Psoas muscle (tissue), 8 donors: Measurements from ENCODE around the gene CYBC1. TPM values are rescaled to one million over a fixed set of nuclear protein-coding genes. Genes with fewer than 3 reads are reported as not detected.

Experiments
- ATAC-seq, 4 donors: fragments of 200-7000 bp; cut with Tn5 transposase; one replicate each; pipeline ENCODE4 v1.9.1; 2020; ENCODE audit warnings: moderate library complexity in 3 of 4, mild to moderate bottlenecking in 2 of 4
- DNase-seq, 2 donors: peaks; one replicate each; pipeline ENCODE4 v3.0.0-alpha.2; 2020
- H3K27ac ChIP-seq: fragments of 200-600 bp; one replicate; pipeline ENCODE4 v1.8.0; 2022
- H3K27me3 ChIP-seq, 3 donors: fragments of 200-600 bp in 1 of 3; one replicate each; pipeline versions ENCODE4 v1.6.1 to v1.8.0; 2013 to 2022; ENCODE audit warnings: low read length in 2 of 3, mild to moderate bottlenecking in 2 of 3, moderate library complexity in 1 of 3; ENCODE audit not compliant: insufficient read depth in 3 of 3
- H3K36me3 ChIP-seq, 2 donors: fragments of 200-600 bp in 1 of 2; one replicate each; pipeline versions ENCODE4 v1.6.1 to v1.8.0; 2013 to 2022; ENCODE audit warnings: low read depth in 1 of 2, mild to moderate bottlenecking in 1 of 2, moderate library complexity in 1 of 2; ENCODE audit not compliant: insufficient read depth in 1 of 2
- H3K4me1 ChIP-seq: fragments of 200-600 bp; one replicate; pipeline ENCODE4 v1.8.0; 2022
- H3K4me3 ChIP-seq: fragments of 200-600 bp; one replicate; pipeline ENCODE4 v1.8.0; 2022; ENCODE audit warnings: mild to moderate bottlenecking
- H3K9me3 ChIP-seq: fragments of 200-600 bp; one replicate; pipeline ENCODE4 v1.8.0; 2022
- CTCF ChIP-seq: fragments of 200-600 bp; IDR thresholded peaks from one replicate; pipeline ENCODE4 v1.8.0; 2022; ENCODE audit warnings: antibody characterized with exemption
- WGBS, 3 donors: extraction: QIAGEN DNeasy Blood & Tissue Kit; methylation state at CpG; one replicate each; pipeline versions ENCODE4 v1.1.6 to v1.1.7; 2013; 5-methylcytosine and 5-hydroxymethylcytosine counted together
- intact Hi-C, 2 donors: fragments of 100-400 bp; cut with DNase I; formaldehyde crosslinking; loops; one replicate each; pipeline versions ENCODE4 v1.11.0 to v1.14.2; 2022
- polyA plus RNA-seq, 3 donors: library from polyadenylated mRNA; stranded (reverse); fragments of 200-250 nt; gene quantifications; one replicate each; pipeline ENCODE4 v1.2.3, GENCODE V29; 2013
- total RNA-seq, 4 donors: library from RNA; stranded (reverse); fragmentation: NEBNext Ultra II Directional in 2 of 4; extraction: Animal tissue kit (Norgen Biotek cat#: 25700) in 2 of 4; gene quantifications; one replicate each; pipeline versions ENCODE4 v1.2.1 to v1.2.4, GENCODE V29; 2021 to 2023
- donor health status: healthy with polysubstance abuse.
- donor health status: DM: no; HTN: no; CAD: no; lungs with moderate emphysema.
- donor health status: Bipolar disorder and iron deficiency.
- donor health status: healthy.
- donor health status: DM: yes; HTN: yes; CAD: no.
- donor health status: DM: no; HTN: no; CAD: no.
- donor health status: DM: no; HTN: no; CAD: no.
- donor health status: DM: yes; HTN: yes; CAD: no.

Gene CYBC1
- total and polyA plus RNA-seq, 7 donors, result 14.4 to 31.6 (median 19.1) TPM

DNA sequence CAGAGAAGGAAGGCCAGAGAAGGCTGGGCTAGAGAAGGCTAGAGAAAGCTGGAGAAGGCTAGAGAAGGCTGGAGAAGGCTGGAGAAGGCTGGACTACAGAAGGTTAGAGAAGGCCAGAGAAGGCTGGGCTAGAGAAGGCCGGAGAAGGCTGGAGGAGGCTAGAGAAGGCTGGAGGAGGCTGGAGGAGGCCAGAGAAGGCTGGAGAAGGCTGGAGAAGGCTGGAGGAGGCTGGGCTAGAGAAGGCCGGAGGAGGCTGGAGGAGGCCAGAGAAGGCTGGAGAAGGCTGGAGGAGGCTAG lies 25.7 kb downstream of the CYBC1 start:
- Histone ChIP-seq H3K27me3 (no peaks in the 10 kb centered on the region), H3K27ac (no peak overlapping the region), H3K9me3 (peaks cover 4% of the 10 kb centered on the region), H3K4me3 (no peak overlapping the region), H3K36me3 (peaks cover 0 to 44% of the 10 kb centered on the region in 2 donors), H3K4me1 (no peaks in the 10 kb centered on the region)
- ATAC-seq (no peak), DNase-seq (no peak)
- intact Hi-C loops, result no loop called here
- WGBS, 3 donors, result 91 to 100% (median 98%) methylated on average over 2 of the region's 2 CpGs
- TF ChIP-seq CTCF, result no peak

DNA sequence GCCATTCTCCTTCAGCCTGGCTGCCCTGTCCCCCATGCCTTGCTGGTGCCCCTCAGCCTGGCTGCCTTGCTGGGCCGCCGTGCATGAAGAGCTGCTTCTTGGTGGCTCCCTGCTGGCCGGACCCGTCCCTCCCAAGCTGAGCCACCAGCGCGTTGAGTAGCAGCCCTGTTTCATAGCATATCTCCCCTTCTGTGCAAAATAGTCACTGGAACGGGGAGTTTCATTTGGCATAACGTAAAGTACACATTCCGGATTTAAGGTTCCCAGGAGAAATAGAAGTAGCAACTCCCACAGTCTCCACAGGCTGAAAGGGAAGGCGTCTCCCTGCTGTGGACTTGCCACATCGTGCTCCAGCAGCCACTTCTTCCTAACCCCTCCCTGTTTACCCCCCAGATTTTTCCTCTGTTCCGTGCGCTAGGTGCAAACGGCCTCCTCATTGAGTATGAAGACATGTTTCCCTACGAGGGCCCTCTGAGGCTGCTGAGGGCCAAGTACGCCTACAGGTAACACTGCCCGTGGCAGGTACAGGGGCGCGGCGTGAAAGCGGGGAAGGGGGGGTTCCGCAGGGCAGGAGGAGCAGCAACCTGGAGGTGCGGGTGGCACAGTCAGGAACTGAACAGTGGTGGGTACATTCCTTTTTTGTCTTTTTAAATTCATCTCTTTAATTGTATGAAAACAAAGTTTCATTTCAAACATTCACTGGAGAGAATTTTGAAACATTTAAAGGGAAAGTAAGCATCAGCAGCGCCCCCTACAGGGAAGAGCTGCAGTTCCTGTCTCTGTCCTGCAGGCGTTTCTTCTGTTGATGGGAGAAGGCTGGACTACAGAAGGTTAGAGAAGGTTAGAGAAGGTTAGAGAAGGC lies 26.3 kb downstream of the CYBC1 start:
- peak in 1 of 4 donors; percentile 36 for ATAC-seq
- peaks cover 4% of the 10 kb centered on the region for H3K9me3 ChIP-seq
- WGBS, 3 donors, result 76 to 77% (median 77%) methylated on average over 25 of the region's 25 CpGs
- peaks cover 4% of the 10 kb centered on the region for H3K4me1 ChIP-seq
- TF ChIP-seq CTCF, result peak; percentile 35
- DNase-seq, result no peak
- H3K4me3 ChIP-seq, result no peak overlapping the region
- H3K36me3 ChIP-seq, result peaks cover 0 to 41% of the 10 kb centered on the region in 2 donors
- intact Hi-C loops, result no loop called here
- no peak overlapping the region for H3K27ac ChIP-seq
- no peaks in the 10 kb centered on the region for H3K27me3 ChIP-seq

GRCh38 chr17:82419540-82419939 lies 31.0 kb downstream of the CYBC1 start:
- ATAC-seq (no peak), DNase-seq (no peak)
- Histone ChIP-seq H3K4me1 (peaks cover 15% of the 10 kb centered on the region), H3K36me3 (peaks cover 0 to 38% of the 10 kb centered on the region in 2 donors), H3K27ac (no peak overlapping the region), H3K27me3 (no peaks in the 10 kb centered on the region), H3K4me3 (peak overlapping the region; percentile 92), H3K9me3 (peaks cover 4% of the 10 kb centered on the region)
- TF ChIP-seq CTCF, result no peak
- intact Hi-C loops, result no loop called here
- 87 to 96% (median 91%) methylated on average over 2 of the region's 2 CpGs for WGBS, 3 donors

DNA sequence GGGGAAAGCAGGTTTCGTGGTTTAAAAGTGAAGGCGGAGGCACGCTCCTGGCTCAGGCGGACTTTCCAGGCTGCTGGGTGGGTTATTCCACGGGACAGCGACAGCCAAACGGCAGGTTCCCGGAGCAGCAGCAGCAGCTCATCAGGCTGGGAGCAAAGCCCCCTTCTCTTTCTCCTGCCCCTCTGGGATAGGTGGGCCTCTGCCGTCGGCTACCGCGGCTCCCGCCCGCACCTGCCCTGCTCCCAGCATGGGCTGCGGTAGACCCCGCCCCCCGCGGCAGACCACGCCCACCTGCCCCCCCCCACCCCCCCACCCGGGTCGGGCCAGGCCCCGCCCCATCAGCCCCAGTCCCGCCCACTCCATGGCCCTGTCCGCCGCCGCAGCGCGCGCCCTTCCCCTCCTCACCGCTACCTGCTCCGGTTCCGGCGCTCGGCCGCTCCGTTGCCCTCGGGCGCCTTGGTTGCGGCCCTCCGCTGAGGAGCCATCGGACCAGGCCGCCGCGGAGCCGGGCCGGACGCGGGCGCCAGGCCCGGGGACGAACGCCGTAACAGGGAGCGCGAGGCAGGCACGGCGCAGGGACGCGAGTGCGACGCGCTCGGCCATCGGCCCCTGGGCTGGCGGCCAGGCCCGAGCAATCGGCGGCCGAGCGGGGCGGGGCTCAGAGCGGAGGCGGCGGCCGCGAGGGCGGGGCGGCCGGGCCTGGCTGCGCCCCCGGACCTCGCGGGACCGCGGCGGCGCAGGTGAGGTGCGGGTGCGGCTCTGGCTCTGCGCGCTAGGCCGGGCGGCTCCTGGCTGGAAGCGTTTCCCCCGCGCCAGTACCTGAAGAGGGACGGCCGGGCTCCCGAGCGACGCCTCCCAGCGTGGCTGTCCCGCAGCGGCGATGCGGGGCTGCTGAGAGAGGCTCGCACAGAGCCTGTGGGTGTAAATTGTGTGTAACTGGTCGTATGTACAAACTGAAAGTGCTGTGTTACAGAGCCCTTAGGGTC lies 32.3 kb downstream of the CYBC1 start, which contains the start of the genes HEXD and OGFOD3:
Gene HEXD (plus strand): TSS at position 347 of the 986 bp plus-strand sequence. CDS start 1,453 bp downstream, outside the sequence.
Gene OGFOD3 (minus strand): TSS at position 586 of the 986 bp plus-strand sequence. CDS start 101 bp downstream, at position 485.
- peak within 1 kb of the TSS; percentile 97 for H3K27ac ChIP-seq
- peaks cover 15% of the 10 kb centered on the region for H3K4me1 ChIP-seq
- peak within 1 kb of the TSS; percentile 92 for H3K4me3 ChIP-seq
- WGBS, 3 donors, result 1 to 2% (median 1%) methylated on average over 60 to 108 of the region's 108 CpGs
- peaks cover 0 to 44% of the 10 kb centered on the region in 2 donors for H3K36me3 ChIP-seq
- DNase-seq (peak; percentile 87 to 91), ATAC-seq (peak; percentile 93 to 96 (median 94))
- no peak for TF ChIP-seq CTCF
- intact Hi-C loops, result no loop called here
- H3K27me3 ChIP-seq, result no peaks in the 10 kb centered on the region
- H3K9me3 ChIP-seq, result peaks cover 4% of the 10 kb centered on the region
